H9 (cell line): ENCODE data around the gene HSD17B2. TPM values are rescaled to one million over a fixed set of nuclear protein-coding genes. Genes with fewer than 3 reads are reported as not detected.

Experiments used
- DNase-seq: peaks from one replicate; pipeline ENCODE4 v3.0.0-alpha.2; 2017
- H2AFZ ChIP-seq: one replicate; pipeline ENCODE4 v1.6.1; 2013; ENCODE audit warnings: mild to moderate bottlenecking, low read length, control low read depth, moderate library complexity
- H2AK5ac ChIP-seq: 2 replicates; pipeline ENCODE4 v1.6.1; 2013; ENCODE audit warnings: low read length, control low read depth, mixed read lengths; ENCODE audit not compliant: insufficient read length
- H2BK120ac ChIP-seq: one replicate; pipeline ENCODE4 v1.6.1; 2013; ENCODE audit warnings: low read depth, mild to moderate bottlenecking, low read length, control low read depth, inconsistent platforms; ENCODE audit not compliant: poor library complexity, severe bottlenecking
- H2BK12ac ChIP-seq: 2 replicates; pipeline ENCODE4 v1.6.1; 2013; ENCODE audit warnings: low read length, control low read depth, mixed read lengths, low read depth; ENCODE audit not compliant: insufficient read length
- H2BK15ac ChIP-seq: 2 replicates; pipeline ENCODE4 v1.6.1; 2013; ENCODE audit warnings: low read depth, low read length, control low read depth
- H2BK20ac ChIP-seq: one replicate; pipeline ENCODE4 v1.6.1; 2013; ENCODE audit warnings: low read depth, mild to moderate bottlenecking, low read length, control low read depth, inconsistent platforms; ENCODE audit not compliant: poor library complexity, severe bottlenecking
- H2BK5ac ChIP-seq: 2 replicates; pipeline ENCODE4 v1.6.1; 2013; ENCODE audit warnings: low read length, control low read depth, mixed read lengths; ENCODE audit not compliant: insufficient read length
- H3K14ac ChIP-seq: 2 replicates; pipeline ENCODE4 v1.6.1; 2013; ENCODE audit warnings: low read length, control low read depth; ENCODE audit not compliant: insufficient read depth
- H3K18ac ChIP-seq: 2 replicates; pipeline ENCODE4 v1.6.1; 2013; ENCODE audit warnings: low read depth, mild to moderate bottlenecking, mixed read lengths, low read length, control low read depth; ENCODE audit not compliant: insufficient read length
- H3K23ac ChIP-seq: 2 replicates; pipeline ENCODE4 v1.6.1; 2013; ENCODE audit warnings: low read length, control low read depth, mixed read lengths, low read depth; ENCODE audit not compliant: insufficient read length
- H3K23me2 ChIP-seq: 2 replicates; pipeline ENCODE4 v1.6.1; 2013; ENCODE audit warnings: low read depth, mild to moderate bottlenecking, mixed read lengths, low read length, control low read depth; ENCODE audit not compliant: insufficient read length, poor library complexity, severe bottlenecking
- H3K27ac ChIP-seq: 2 replicates; pipeline ENCODE4 v1.5.1; 2013; ENCODE audit warnings: low read length, control low read depth, mixed read lengths, low read depth; ENCODE audit not compliant: insufficient read length
- H3K27me3 ChIP-seq: 2 replicates; pipeline ENCODE4 v1.6.1; 2013; ENCODE audit warnings: low read length, control low read depth, inconsistent platforms; ENCODE audit not compliant: insufficient read depth
- H3K4ac ChIP-seq: 2 replicates; pipeline ENCODE4 v1.6.1; 2013; ENCODE audit warnings: low read depth, mild to moderate bottlenecking, control low read depth, inconsistent platforms, low read length, moderate library complexity
- H3K4me1 ChIP-seq: 2 replicates; pipeline ENCODE4 v1.6.1; 2013; ENCODE audit warnings: low read length, control low read depth, inconsistent platforms; ENCODE audit not compliant: insufficient read depth
- H3K4me2 ChIP-seq: 2 replicates; pipeline ENCODE4 v1.6.1; 2013; ENCODE audit warnings: low read length, control low read depth, mixed read lengths; ENCODE audit not compliant: insufficient read length, insufficient read depth
- H3K56ac ChIP-seq: 2 replicates; pipeline ENCODE4 v1.6.1; 2013; ENCODE audit warnings: low read depth, mild to moderate bottlenecking, mixed read lengths, low read length, control low read depth; ENCODE audit not compliant: insufficient read length
- H3K79me1 ChIP-seq: 2 replicates; pipeline ENCODE4 v1.6.1; 2013; ENCODE audit warnings: low read depth, mild to moderate bottlenecking, moderate library complexity, low read length, control low read depth, inconsistent platforms; ENCODE audit not compliant: insufficient read depth, poor library complexity, severe bottlenecking
- H3K79me2 ChIP-seq: 2 replicates; pipeline ENCODE4 v1.6.1; 2013; ENCODE audit warnings: low read length, control low read depth, inconsistent platforms; ENCODE audit not compliant: insufficient read depth
- H3K9ac ChIP-seq: 2 replicates; pipeline ENCODE4 v1.6.1; 2013; ENCODE audit warnings: low read length, control low read depth, mixed read lengths; ENCODE audit not compliant: insufficient read length; ENCODE audit errors: extremely low read depth
- H3K9me3 ChIP-seq: one replicate; pipeline ENCODE4 v1.6.1; 2013; ENCODE audit warnings: low read depth, low read length, inconsistent platforms; ENCODE audit not compliant: control insufficient read depth
- H3T11ph ChIP-seq: one replicate; pipeline ENCODE4 v1.6.1; 2013; ENCODE audit warnings: mild to moderate bottlenecking, low read length, control low read depth, inconsistent platforms
- H4K20me1 ChIP-seq: one replicate; pipeline ENCODE4 v1.6.1; 2013; ENCODE audit not compliant: control insufficient read depth, insufficient read length, insufficient read depth
- H4K5ac ChIP-seq: 2 replicates; pipeline ENCODE4 v1.6.1; 2013; ENCODE audit warnings: low read depth, mild to moderate bottlenecking, mixed read lengths, low read length, control low read depth; ENCODE audit not compliant: insufficient read length
- H4K8ac ChIP-seq: replicated peaks from 2 replicates; pipeline ENCODE4 v1.6.1; 2013; ENCODE audit warnings: low read length, control low read depth, mixed read lengths, low read depth; ENCODE audit not compliant: insufficient read length
- H4K91ac ChIP-seq: 2 replicates; pipeline ENCODE4 v1.6.1; 2013; ENCODE audit warnings: low read depth, mild to moderate bottlenecking, moderate library complexity, mixed read lengths, low read length, control low read depth; ENCODE audit not compliant: insufficient read length
- H3K27ac Mint-ChIP-seq, 3 experiments: 2 replicates in 2 of 3; 3 replicates in 1 of 3; pipeline ENCODE4 v1.8.0; 2020 to 2021; ENCODE audit warnings: mixed read lengths in 3 of 3, mild to moderate bottlenecking in 1 of 3, moderate library complexity in 1 of 3
- H3K27me3 Mint-ChIP-seq: 2 replicates; pipeline ENCODE4 v1.8.0; 2021; ENCODE audit warnings: low read depth, mild to moderate bottlenecking, moderate library complexity, mixed read lengths
- H3K36me3 Mint-ChIP-seq, 3 experiments: 2 replicates in 2 of 3; 3 replicates in 1 of 3; pipeline ENCODE4 v1.8.0; 2020 to 2021; ENCODE audit warnings: low read depth in 3 of 3, mixed read lengths in 3 of 3; ENCODE audit not compliant: insufficient read depth in 1 of 3
- H3K4me1 Mint-ChIP-seq, 2 experiments: 2 replicates each; pipeline ENCODE4 v1.8.0; 2020; ENCODE audit warnings: mixed read lengths in 2 of 2
- H3K4me3 Mint-ChIP-seq, 2 experiments: 2 replicates in 1 of 2; 3 replicates in 1 of 2; pipeline ENCODE4 v1.8.0; 2020 to 2021; ENCODE audit warnings: mild to moderate bottlenecking in 2 of 2, mixed read lengths in 2 of 2, moderate library complexity in 1 of 2
- H3K9me3 Mint-ChIP-seq, 2 experiments: 2 replicates in 1 of 2; 3 replicates in 1 of 2; pipeline ENCODE4 v1.8.0; 2020; ENCODE audit warnings: mild to moderate bottlenecking in 2 of 2, mixed read lengths in 2 of 2, moderate library complexity in 1 of 2
- CTCF ChIP-seq: fragments of 200-600 bp; sonication (generic); conservative IDR thresholded peaks from 3 replicates; pipeline ENCODE4 v1.8.0; 2021; ENCODE audit warnings: antibody characterized with exemption, mild to moderate bottlenecking
- WGBS: extraction: QIAGEN DNeasy Blood & Tissue Kit; methylation state at CpG from one replicate; pipeline ENCODE4 v1.1.7; 2013; ENCODE audit warnings: missing lambda C conversion rate, low lambda C conversion rate, mixed read lengths; ENCODE audit not compliant: insufficient read length; ENCODE audit errors: extremely low coverage; 5-methylcytosine and 5-hydroxymethylcytosine counted together
- total RNA-seq: library from RNA; stranded (reverse); gene quantifications from 2 replicates; pipeline ENCODE4 v1.2.1, GENCODE V29; 2021

HSD17B2 gene
- total RNA-seq, 1 experiment from 2014 or later, result not detected

- peaks cover 12 to 23% of the 10 kb centered on the region in 2 experiments for H3K9me3 Mint-ChIP-seq
- Histone ChIP-seq H3K79me2 (no peaks in the 10 kb centered on the region), H4K91ac (no peak overlapping the region)
Observed at GRCh38 chr16:82074019-82074558, 39.0 kb downstream of the HSD17B2 start.

More at GRCh38 chr16:82074019-82074558, 39.0 kb downstream of the HSD17B2 start:
- no peak overlapping the region for H3K9ac ChIP-seq
- no peaks in the 10 kb centered on the region; the same call in none of the 2 replicates for H3K27me3 Mint-ChIP-seq
- no peak overlapping the region for H3K18ac ChIP-seq
- peaks cover 3 to 6% of the 10 kb centered on the region in 2 experiments; a peak in 3 of 4 replicates for H3K4me1 Mint-ChIP-seq
- no peak overlapping the region for H3K23ac ChIP-seq
- no peak overlapping the region for H4K5ac ChIP-seq
- H3K4me3 Mint-ChIP-seq, result no peak overlapping the region
- no peak overlapping the region for H3K56ac ChIP-seq
- TF ChIP-seq CTCF, result no peak
- H3K23me2 ChIP-seq, result no peaks in the 10 kb centered on the region
- WGBS, result no CpG with 5 or more reads among the region's 4 CpGs
- H2AFZ ChIP-seq, result no peak overlapping the region
- no peak overlapping the region for H3K4me2 ChIP-seq
- no peaks in the 10 kb centered on the region for H3K79me1 ChIP-seq
- no peak overlapping the region for H2BK15ac ChIP-seq
- no peaks in the 10 kb centered on the region for H3K4me1 ChIP-seq
- H2AK5ac ChIP-seq, result no peak overlapping the region
- H2BK120ac ChIP-seq, result no peak overlapping the region
- H3K27me3 ChIP-seq, result no peaks in the 10 kb centered on the region
- H4K20me1 ChIP-seq, result no peaks in the 10 kb centered on the region
- H3K14ac ChIP-seq, result no peak overlapping the region
- H3K36me3 Mint-ChIP-seq, result peaks cover 3 to 10% (median 6%) of the 10 kb centered on the region in 3 experiments; a peak in 6 of 7 replicates
- no peak overlapping the region for H2BK12ac ChIP-seq
- H3K27ac Mint-ChIP-seq, result no peak overlapping the region
- no peak overlapping the region for H3T11ph ChIP-seq
- H4K8ac ChIP-seq, result no peak overlapping the region
- H3K4ac ChIP-seq, result no peak overlapping the region
- no peak overlapping the region for H3K27ac ChIP-seq
- no peak overlapping the region for H2BK5ac ChIP-seq
- no peak overlapping the region for H2BK20ac ChIP-seq
- H3K9me3 ChIP-seq, result no peaks in the 10 kb centered on the region
- DNase-seq, result no peak
